Thoracic aorta (tissue), 2 donors: ENCODE results near the gene BDNF. TPM values are rescaled to one million over a fixed set of nuclear protein-coding genes. Genes with fewer than 3 reads are reported as not detected.
"Not testable (repeated sequence)": the region's sequence is repeated elsewhere in the genome, so short reads cannot be mapped to it uniquely, and the experiment has no call there.

Source experiments
- ATAC-seq: fragments of 150-250 bp; one replicate; pipeline ENCODE4 v1.8.0; 2017; ENCODE audit warnings: low read depth; ENCODE audit not compliant: insufficient number of reproducible peaks, low FRiP score
- DNase-seq: peaks from one replicate; pipeline ENCODE4 v3.0.0-alpha.2; 2020; ENCODE audit warnings: low spot score
- H3K27ac ChIP-seq, 2 donors: fragments of 200-600 bp; sonication (generic); 1 replicate in 1 of 2; 2 replicates in 1 of 2; pipeline ENCODE4 v1.5.1; 2016; ENCODE audit warnings: mild to moderate bottlenecking in 2 of 2, moderate library complexity in 2 of 2
- H3K27me3 ChIP-seq: fragments of 200-600 bp; sonication (generic); replicated peaks from 2 replicates; pipeline ENCODE4 v1.6.0; 2016; ENCODE audit warnings: mild to moderate bottlenecking; ENCODE audit not compliant: insufficient read depth
- H3K36me3 ChIP-seq: fragments of 200-600 bp; sonication (generic); one replicate; pipeline ENCODE4 v1.5.1; 2016
- H3K4me1 ChIP-seq, 2 donors: fragments of 200-600 bp; sonication (generic); 1 replicate in 1 of 2; 2 replicates in 1 of 2; pipeline versions ENCODE4 v1.5.1 to v1.6.0; 2016; ENCODE audit warnings: low read depth in 2 of 2, mild to moderate bottlenecking in 1 of 2; ENCODE audit not compliant: control insufficient read depth in 1 of 2
- H3K4me3 ChIP-seq: fragments of 200-600 bp; sonication (generic); 2 replicates; pipeline ENCODE4 v1.5.1; 2016; ENCODE audit warnings: mild to moderate bottlenecking
- H3K9me3 ChIP-seq: fragments of 200-600 bp; sonication (generic); 2 replicates; pipeline ENCODE4 v1.5.1; 2016
- total RNA-seq, 2 donors: library from RNA; depleted of rRNA; stranded (reverse); fragments of >200 nt; gene quantifications; one replicate each; pipeline versions ENCODE4 v1.1.0 to v1.2.3, GENCODE V29; 2016
- TF ChIP-seq, protein P1 (sequence below): fragments of 200-600 bp; sonication (generic); IDR thresholded peaks from one replicate; pipeline ENCODE4 v1.5.1; 2019; ENCODE audit warnings: antibody characterized with exemption

BDNF gene
- 1 to 10 TPM in 1 of 2 donors, under 1 TPM in 1; 0.42 to 4.7 TPM for total RNA-seq

DNA sequence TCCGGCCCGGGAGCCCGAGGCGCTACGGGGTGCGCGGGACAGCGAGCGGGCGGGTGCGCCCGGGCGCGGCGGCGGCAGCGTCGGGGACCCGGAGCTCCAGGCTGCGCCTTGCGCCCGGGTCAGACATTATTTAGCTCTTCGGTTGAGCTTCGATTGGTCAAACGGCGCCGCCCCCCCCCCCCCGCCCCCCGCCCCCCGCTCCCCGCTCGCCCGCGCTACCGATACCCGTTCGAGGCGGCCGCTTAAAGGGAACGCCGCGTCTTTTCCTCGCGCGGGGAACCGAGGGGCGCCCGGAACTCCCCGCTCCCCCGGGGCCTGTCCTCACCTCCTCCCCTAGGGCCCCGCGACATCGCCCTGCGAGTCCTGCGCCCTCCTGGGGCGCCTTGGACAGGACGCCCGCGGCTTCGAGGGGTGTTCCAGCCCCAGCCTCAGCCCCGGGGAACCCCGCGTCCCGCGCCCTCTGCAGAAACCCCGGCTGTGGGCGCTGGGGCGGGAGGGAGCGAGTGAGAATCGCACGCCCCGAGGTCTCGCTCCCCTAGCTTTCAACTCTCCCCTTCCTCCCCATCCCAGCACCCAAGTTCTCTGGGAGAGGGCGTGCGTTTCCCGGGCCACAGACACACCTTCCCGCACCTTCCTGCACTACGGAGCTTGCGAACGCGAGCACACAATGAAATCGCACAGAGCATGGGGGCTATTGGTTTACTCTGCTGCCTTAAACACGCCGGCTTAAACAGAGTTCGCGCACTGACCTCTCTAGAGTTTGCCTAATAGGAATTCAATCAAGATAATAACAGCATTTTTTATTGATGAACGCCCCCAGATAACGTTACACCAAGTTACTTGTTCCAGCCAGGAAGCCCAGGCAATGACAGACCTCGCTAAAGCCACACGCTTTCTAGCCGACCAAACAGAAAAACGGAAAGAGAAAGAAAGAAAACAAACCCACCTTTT, at the start of gene BDNF:
Gene BDNF (minus strand): TSS at position 105 of the 951 bp plus-strand sequence. CDS start 41,891 bp downstream, outside the sequence.
- Histone ChIP-seq H3K36me3 (no peaks in the 10 kb centered on the region), H3K27ac (peak within 1 kb of the TSS in 1 of 2 donors; percentile 34), H3K9me3 (no peaks in the 10 kb centered on the region), H3K4me3 (peak within 1 kb of the TSS; percentile 80), H3K27me3 (no peaks in the 10 kb centered on the region), H3K4me1 (peaks cover 10 to 26% of the 10 kb centered on the region in 2 donors)
- ATAC-seq (no peak), DNase-seq (no peak)
- TF ChIP-seq, protein P1, sequence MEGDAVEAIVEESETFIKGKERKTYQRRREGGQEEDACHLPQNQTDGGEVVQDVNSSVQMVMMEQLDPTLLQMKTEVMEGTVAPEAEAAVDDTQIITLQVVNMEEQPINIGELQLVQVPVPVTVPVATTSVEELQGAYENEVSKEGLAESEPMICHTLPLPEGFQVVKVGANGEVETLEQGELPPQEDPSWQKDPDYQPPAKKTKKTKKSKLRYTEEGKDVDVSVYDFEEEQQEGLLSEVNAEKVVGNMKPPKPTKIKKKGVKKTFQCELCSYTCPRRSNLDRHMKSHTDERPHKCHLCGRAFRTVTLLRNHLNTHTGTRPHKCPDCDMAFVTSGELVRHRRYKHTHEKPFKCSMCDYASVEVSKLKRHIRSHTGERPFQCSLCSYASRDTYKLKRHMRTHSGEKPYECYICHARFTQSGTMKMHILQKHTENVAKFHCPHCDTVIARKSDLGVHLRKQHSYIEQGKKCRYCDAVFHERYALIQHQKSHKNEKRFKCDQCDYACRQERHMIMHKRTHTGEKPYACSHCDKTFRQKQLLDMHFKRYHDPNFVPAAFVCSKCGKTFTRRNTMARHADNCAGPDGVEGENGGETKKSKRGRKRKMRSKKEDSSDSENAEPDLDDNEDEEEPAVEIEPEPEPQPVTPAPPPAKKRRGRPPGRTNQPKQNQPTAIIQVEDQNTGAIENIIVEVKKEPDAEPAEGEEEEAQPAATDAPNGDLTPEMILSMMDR: no peak

DNA sequence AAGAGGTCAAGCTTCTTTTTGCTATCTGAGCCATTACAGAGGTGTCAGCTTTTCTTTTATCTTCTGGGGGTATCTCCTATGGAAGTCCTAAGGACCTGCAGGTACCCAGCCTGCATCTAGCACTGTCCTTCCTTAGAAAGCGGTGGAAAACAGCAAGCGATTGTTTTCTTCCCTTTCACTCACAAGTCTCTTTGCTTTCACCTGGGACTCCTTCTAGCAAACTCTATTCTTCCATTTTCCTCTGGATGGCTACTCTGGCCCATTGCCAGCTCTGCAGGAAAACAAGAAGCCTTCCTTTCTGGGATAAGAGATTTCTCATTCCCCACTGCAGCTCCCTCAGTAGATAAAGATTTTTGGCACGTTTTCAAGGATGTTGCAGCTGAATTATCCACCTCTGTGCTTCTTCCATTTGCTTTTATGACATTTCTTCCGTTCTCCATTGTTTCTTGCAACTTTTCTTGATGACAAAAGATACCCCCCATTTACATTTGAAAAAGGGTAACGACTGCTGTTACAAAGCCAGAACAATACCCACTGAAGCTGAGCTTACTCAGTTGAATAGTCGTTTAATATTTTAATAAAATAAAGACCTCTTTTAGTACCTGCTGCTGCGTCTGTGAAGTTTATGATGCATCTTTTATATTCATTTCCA, 40.2 kb upstream of the BDNF start:
- no peaks in the 10 kb centered on the region for H3K9me3 ChIP-seq
- DNase-seq: no peak
- H3K27me3 ChIP-seq: no peaks in the 10 kb centered on the region
- TF ChIP-seq, protein P1: no peak
- no peak for ATAC-seq
- no peaks in the 10 kb centered on the region for H3K4me1 ChIP-seq
- H3K4me3 ChIP-seq: no peak overlapping the region
- no peak overlapping the region for H3K27ac ChIP-seq
- no peaks in the 10 kb centered on the region for H3K36me3 ChIP-seq

DNA sequence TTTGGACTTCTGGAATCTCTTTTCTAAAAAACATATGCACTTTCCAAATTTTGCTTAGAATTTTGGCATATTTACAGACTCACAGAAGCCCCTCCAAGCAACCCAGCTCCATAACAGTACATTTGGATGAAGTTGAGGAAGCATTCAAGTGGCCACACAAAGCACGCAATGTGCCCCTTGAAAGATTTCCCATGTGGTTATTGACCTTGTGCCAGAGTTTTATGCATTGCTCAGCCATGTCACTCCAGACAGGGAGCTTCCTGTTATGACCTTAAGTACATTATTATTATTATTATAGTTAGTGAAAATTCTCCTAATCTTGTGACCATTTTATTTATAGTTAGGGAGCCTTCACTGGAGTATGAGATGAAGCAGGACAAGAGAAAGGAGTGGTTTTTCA, 35.0 kb upstream of the BDNF start:
- no peaks in the 10 kb centered on the region for H3K9me3 ChIP-seq
- no peaks in the 10 kb centered on the region for H3K4me1 ChIP-seq
- no peak for DNase-seq
- no peak for ATAC-seq
- H3K27ac ChIP-seq: no peak overlapping the region
- H3K4me3 ChIP-seq: no peak overlapping the region
- TF ChIP-seq, protein P1: no peak
- no peaks in the 10 kb centered on the region for H3K27me3 ChIP-seq
- no peaks in the 10 kb centered on the region for H3K36me3 ChIP-seq

DNA sequence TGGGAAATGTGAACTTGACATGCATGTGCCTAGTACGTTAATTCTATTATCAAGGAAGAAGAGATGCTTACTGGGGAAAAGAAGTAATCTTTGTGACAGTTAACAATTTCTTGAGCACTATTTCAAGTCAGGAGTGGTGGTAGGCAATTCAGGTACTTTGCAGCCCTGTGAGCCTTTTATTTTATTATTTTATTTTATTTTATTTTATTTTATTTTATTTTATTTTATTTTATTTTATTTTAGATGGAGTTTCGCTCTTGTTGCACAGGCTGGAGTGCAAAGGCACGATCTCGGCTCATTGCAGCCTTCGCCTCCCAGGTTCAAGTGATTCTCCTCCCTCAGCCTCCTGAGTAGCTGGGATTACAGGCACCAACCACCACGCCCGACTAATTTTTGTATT, 31.5 kb upstream of the BDNF start:
- H3K9me3 ChIP-seq, H3K27me3 ChIP-seq, H3K36me3 ChIP-seq, H3K4me1 ChIP-seq, H3K4me3 ChIP-seq, ATAC-seq, DNase-seq, H3K27ac ChIP-seq: not testable (repeated sequence)

DNA sequence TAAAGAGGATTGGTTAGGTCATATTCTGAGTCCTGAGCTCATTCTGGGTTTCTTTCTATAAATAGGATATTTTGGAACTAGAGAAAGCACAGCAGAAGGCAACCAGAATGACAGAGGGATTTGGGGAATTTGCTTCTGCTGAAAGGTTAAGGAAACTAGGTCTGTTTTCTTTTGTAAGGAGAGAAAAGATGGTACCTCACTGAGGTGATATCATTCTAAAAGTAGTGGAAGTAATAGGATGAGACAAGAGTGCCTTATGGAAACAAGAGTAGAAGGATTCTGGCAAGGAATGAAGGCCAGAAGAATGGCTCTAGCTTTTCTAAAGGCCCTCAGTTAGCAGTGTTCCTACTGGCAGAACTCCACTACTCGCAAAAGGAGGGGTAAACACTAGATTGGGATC, 26.7 kb upstream of the BDNF start:
- Histone ChIP-seq H3K27me3 (peaks cover under 1% of the 10 kb centered on the region), H3K9me3 (no peaks in the 10 kb centered on the region), H3K36me3 (no peaks in the 10 kb centered on the region), H3K4me1 (peaks cover 11% of the 10 kb centered on the region in 2 donors), H3K27ac (no peak overlapping the region), H3K4me3 (no peak overlapping the region)
- DNase-seq: no peak
- TF ChIP-seq, protein P1: no peak
- ATAC-seq: no peak
